Uterus (tissue), 2 donors: ENCODE measurements around the gene DMBX1.

Experiments used
- CTCF ChIP-seq, 4 experiments: fragments of 200-600 bp in 2 of 4; fragments of 450-650 bp in 2 of 4; sonication (generic) in 2 of 4; IDR thresholded peaks; one replicate each; pipeline ENCODE4 v1.5.1; 2016 to 2019; ENCODE audit warnings: antibody characterized with exemption in 4 of 4, mild to moderate bottlenecking in 2 of 4, moderate library complexity in 1 of 4
- POLR2A ChIP-seq, 2 donors: fragments of 450-650 bp; IDR thresholded peaks; one replicate each; pipeline ENCODE4 v1.6.1; 2016; ENCODE audit warnings: antibody characterized with exemption in 2 of 2, mild to moderate bottlenecking in 1 of 2, moderate library complexity in 1 of 2

- TF ChIP-seq CTCF (IDR thresholded peaks at IDR 0.05) (peak; percentile 41 to 66 (median 58)), POLR2A (IDR thresholded peaks at IDR 0.05) (peak in 1 of 2 donors; percentile 18)
Measured at GRCh38 chr1:46532498-46533178, 43.0 kb downstream of the DMBX1 start.
